ENCODE data around the gene OCIAD1. TPM values are rescaled to one million over a fixed set of nuclear protein-coding genes. Genes with fewer than 3 reads are reported as not detected.

The OCIAD1 gene
- total RNA-seq, 1 experiment from 2014 or later, result 163 TPM

DNA sequence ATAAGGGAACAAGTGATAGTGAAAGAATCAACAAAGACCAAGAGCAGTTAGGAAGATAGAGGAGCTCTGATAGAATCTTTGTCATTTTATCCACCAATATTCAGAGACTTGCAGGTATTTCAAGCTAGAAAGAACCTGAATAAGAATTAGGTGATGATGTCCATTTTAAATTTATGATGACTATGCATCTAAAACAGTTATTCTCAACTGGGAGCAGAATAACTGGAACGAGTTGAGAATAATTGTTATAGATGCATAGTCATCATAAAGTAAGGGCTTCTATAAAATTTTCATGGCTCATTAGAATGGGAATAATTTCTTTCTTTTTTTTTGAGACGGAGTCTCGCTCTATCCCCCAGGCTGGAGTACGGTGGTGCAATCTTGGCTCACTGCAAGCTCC is 5.8 kb downstream of the OCIAD1 start:
- Histone ChIP-seq H3K36me3 (ENCODE audit: control insufficient read depth in 1 of 2, insufficient read depth in 2 of 2, low read length in 2 of 2) (peaks cover 39 to 45% of the 10 kb centered on the region in 2 experiments), H3K79me2 (ENCODE audit: insufficient read depth, low read length) (peaks cover 99% of the 10 kb centered on the region), H3K27me3 (ENCODE audit: insufficient read depth, low read length) (no peaks in the 10 kb centered on the region), H3K4me1 (ENCODE audit: control insufficient read depth in 1 of 2, insufficient read depth in 2 of 2, low read length in 2 of 2) (peaks cover 4 to 10% of the 10 kb centered on the region in 2 experiments; a peak in 3 of 4 replicates), H2AFZ (ENCODE audit: low read depth, low read length, poor library complexity, severe bottlenecking) (no peak overlapping the region), H3K4me3 (replicated peaks in 1 of 2; ENCODE audit: low read depth in 1 of 2, low read length in 2 of 2) (no peak overlapping the region), H3K9ac (ENCODE audit: low read length) (no peak overlapping the region), H3K4me2 (ENCODE audit: low read length) (no peak overlapping the region), H3K9me2 (ENCODE audit: insufficient read depth) (no peaks in the 10 kb centered on the region), H3K27ac (ENCODE audit: low read depth, low read length) (no peak overlapping the region), H3K9me3 (ENCODE audit: control insufficient read depth in 1 of 2, insufficient read depth in 1 of 2, low read depth in 1 of 2, low read length in 2 of 2) (no peaks in the 10 kb centered on the region), H4K20me1 (ENCODE audit: insufficient read depth) (peaks cover 8% of the 10 kb centered on the region; the same call in 1 of the 2 replicates)
- ChIA-PET POLR2A (interaction anchor here (1.7 kb wide), 1 partner anchor 10 kb away, joined by 3 read pairs; no protein-coding TSS in a partner anchor), CTCF (no interaction called here), RAD21 (ENCODE audit: low non-redundant PET in 1 of 2, low total read pairs in 2 of 2, uncharacterized antibody in 2 of 2, unreplicated experiment in 2 of 2) (no interaction called here)
- ATAC-seq (no peak), DNase-seq (ENCODE audit: low read depth, low spot score) (no peak)
- intact Hi-C loops (cut with micrococcal nuclease), result loop anchor here (10.0 kb wide), 1 partner anchor 152 kb away; no protein-coding TSS in a partner anchor
- BruUV-seq (replicated peaks), result no TSS peak
- TF ChIP-seq, protein P1, sequence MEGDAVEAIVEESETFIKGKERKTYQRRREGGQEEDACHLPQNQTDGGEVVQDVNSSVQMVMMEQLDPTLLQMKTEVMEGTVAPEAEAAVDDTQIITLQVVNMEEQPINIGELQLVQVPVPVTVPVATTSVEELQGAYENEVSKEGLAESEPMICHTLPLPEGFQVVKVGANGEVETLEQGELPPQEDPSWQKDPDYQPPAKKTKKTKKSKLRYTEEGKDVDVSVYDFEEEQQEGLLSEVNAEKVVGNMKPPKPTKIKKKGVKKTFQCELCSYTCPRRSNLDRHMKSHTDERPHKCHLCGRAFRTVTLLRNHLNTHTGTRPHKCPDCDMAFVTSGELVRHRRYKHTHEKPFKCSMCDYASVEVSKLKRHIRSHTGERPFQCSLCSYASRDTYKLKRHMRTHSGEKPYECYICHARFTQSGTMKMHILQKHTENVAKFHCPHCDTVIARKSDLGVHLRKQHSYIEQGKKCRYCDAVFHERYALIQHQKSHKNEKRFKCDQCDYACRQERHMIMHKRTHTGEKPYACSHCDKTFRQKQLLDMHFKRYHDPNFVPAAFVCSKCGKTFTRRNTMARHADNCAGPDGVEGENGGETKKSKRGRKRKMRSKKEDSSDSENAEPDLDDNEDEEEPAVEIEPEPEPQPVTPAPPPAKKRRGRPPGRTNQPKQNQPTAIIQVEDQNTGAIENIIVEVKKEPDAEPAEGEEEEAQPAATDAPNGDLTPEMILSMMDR (IDR thresholded peaks at IDR 0.05 in 2 of 3, conservative IDR thresholded peaks at IDR 0.05 in 1 of 3; ENCODE audit: borderline replicate concordance in 1 of 3, insufficient read depth in 1 of 3, low read depth in 2 of 3, low read length in 2 of 3), result no peak
- TF ChIP-seq JUND (IDR thresholded peaks at IDR 0.05), result no peak
- TF ChIP-seq POLR2A (IDR thresholded peaks at IDR 0.05; ENCODE audit: borderline replicate concordance, extremely low read depth, insufficient read depth, insufficient read length), result no peak
- TF ChIP-seq FOSL1 (IDR thresholded peaks at IDR 0.05; ENCODE audit: low read depth), result no peak
- no peak for TF ChIP-seq RAD21 (IDR thresholded peaks at IDR 0.05; ENCODE audit: low read depth)
- TF ChIP-seq, protein P2, sequence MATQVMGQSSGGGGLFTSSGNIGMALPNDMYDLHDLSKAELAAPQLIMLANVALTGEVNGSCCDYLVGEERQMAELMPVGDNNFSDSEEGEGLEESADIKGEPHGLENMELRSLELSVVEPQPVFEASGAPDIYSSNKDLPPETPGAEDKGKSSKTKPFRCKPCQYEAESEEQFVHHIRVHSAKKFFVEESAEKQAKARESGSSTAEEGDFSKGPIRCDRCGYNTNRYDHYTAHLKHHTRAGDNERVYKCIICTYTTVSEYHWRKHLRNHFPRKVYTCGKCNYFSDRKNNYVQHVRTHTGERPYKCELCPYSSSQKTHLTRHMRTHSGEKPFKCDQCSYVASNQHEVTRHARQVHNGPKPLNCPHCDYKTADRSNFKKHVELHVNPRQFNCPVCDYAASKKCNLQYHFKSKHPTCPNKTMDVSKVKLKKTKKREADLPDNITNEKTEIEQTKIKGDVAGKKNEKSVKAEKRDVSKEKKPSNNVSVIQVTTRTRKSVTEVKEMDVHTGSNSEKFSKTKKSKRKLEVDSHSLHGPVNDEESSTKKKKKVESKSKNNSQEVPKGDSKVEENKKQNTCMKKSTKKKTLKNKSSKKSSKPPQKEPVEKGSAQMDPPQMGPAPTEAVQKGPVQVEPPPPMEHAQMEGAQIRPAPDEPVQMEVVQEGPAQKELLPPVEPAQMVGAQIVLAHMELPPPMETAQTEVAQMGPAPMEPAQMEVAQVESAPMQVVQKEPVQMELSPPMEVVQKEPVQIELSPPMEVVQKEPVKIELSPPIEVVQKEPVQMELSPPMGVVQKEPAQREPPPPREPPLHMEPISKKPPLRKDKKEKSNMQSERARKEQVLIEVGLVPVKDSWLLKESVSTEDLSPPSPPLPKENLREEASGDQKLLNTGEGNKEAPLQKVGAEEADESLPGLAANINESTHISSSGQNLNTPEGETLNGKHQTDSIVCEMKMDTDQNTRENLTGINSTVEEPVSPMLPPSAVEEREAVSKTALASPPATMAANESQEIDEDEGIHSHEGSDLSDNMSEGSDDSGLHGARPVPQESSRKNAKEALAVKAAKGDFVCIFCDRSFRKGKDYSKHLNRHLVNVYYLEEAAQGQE (IDR thresholded peaks at IDR 0.05; ENCODE audit: low read depth), result no peak

Measured in HCT116 (cell line).